Kidney (tissue), 14 donors: ENCODE data around the gene MSI1. TPM values are rescaled to one million over a fixed set of nuclear protein-coding genes. Genes with fewer than 3 reads are reported as not detected.

ENCODE experiments used
- DNase-seq, 5 donors: peaks; one replicate each; pipeline ENCODE4 v3.0.0-alpha.2; 2013 to 2020
- FAIRE-seq: peaks from 2 replicates; lab custom pipeline; 2012; peaks lifted over from hg19 to GRCh38; lab: Jason Lieb, UNC
- H3K27ac ChIP-seq, 2 donors: one replicate each; pipeline ENCODE4 v1.7.0; 2013; ENCODE audit warnings: low read depth in 2 of 2, low read length in 2 of 2, inconsistent platforms in 1 of 2
- H3K27me3 ChIP-seq: one replicate; pipeline ENCODE4 v1.7.1; 2013; ENCODE audit warnings: low read length, inconsistent platforms; ENCODE audit not compliant: control insufficient read depth, insufficient read depth
- H3K36me3 ChIP-seq, 3 donors: one replicate each; pipeline versions ENCODE4 v1.7.0 to v1.7.1; 2013; ENCODE audit warnings: low read length in 3 of 3, control low read depth in 1 of 3, inconsistent platforms in 1 of 3; ENCODE audit not compliant: insufficient read depth in 3 of 3, control insufficient read depth in 2 of 3
- H3K4me1 ChIP-seq, 3 donors: one replicate each; pipeline versions ENCODE4 v1.7.0 to v1.7.1; 2013; ENCODE audit warnings: low read length in 3 of 3, inconsistent platforms in 1 of 3, low read depth in 1 of 3; ENCODE audit not compliant: control insufficient read depth in 2 of 3, insufficient read depth in 2 of 3
- H3K4me3 ChIP-seq, 3 donors: one replicate each; pipeline versions ENCODE4 v1.7.0 to v1.8.1; 2013; ENCODE audit warnings: low read length in 3 of 3, control low read depth in 1 of 3, inconsistent platforms in 1 of 3
- H3K9ac ChIP-seq, 3 donors: one replicate each; pipeline versions ENCODE4 v1.7.0 to v1.7.1; 2013; ENCODE audit warnings: low read length in 3 of 3, control low read depth in 1 of 3, inconsistent platforms in 1 of 3
- H3K9me3 ChIP-seq, 3 donors: one replicate each; pipeline versions ENCODE4 v1.7.0 to v1.7.1; 2013; ENCODE audit warnings: low read length in 3 of 3, control low read depth in 1 of 3, inconsistent platforms in 1 of 3; ENCODE audit not compliant: control insufficient read depth in 2 of 3, insufficient read depth in 1 of 3
- intact Hi-C: fragments of 100-400 bp; cut with DNase I; formaldehyde crosslinking; loops from one replicate; pipeline ENCODE4 v1.11.1; 2022
- polyA plus RNA-seq: library from polyadenylated mRNA; stranded (reverse); fragments of 350-450 nt; fragmentation: Illumina TruSeq; extraction: RNeasy Lipid Tissue Mini Kit (QIAGEN cat#74804); gene quantifications from one replicate; pipeline ENCODE4 v1.2.3, GENCODE V29; 2014; ENCODE audit warnings: low read depth, low replicate concordance; ENCODE audit not compliant: insufficient read depth
- total RNA-seq: library from RNA; stranded (reverse); fragmentation: NEBNext Ultra II Directional; extraction: Animal tissue kit (Norgen Biotek cat#: 25700); gene quantifications from one replicate; pipeline ENCODE4 v1.2.1, GENCODE V29; 2021
- TF ChIP-seq, protein P1 (sequence below): IDR thresholded peaks from 3 replicates; pipeline ENCODE4 v1.5.1; 2012; ENCODE audit warnings: mild to moderate bottlenecking, moderate library complexity, borderline replicate concordance; ENCODE audit not compliant: insufficient read depth; ENCODE audit errors: extremely low read depth
- donor health status: control.
- donor health status: control.
- donor health status: control.
- donor health status: control.
- donor health status: control.
- donor health status: DM: yes; HTN: yes; CAD: no.
- donor health status: Normal renal cell carcinoma (clear cell type).

Gene MSI1
- total and polyA plus RNA-seq, 2 donors from 2014 or later = 0.80 to 1.3 TPM

DNA sequence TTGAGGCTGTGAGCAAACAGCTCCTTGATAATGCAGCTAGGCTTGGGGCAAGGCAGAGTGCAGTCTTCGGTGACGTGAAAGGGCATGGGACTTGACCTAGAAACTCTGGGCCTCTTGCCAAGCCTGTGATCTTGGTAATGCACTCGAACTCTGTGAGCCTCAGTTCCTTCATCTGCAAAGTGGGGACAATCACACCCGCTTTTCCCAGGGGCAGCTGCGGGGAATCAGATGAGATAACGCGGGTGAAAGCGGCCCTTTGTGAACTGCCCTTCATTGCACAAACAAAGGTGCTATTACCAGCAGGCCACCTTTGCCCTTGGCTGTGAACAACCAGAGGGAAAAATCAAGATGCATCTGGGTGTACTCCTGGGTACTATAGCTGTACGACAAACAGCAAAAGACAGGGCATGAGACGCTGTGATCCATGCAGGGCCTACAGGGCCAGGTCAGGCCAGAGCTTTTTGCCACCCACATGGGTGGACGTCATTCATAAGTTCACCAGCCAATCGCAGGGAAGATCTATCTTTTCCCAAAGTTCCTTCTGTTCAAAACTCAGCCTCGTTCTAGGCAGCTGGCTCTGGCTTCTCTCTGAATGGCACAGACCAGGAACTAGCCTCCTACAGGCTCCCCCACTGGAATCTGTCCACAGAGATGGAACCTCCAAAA, 3.2 kb downstream of the MSI1 start:
- no peaks in the 10 kb centered on the region for H3K27me3 ChIP-seq
- intact Hi-C loops = loop anchor here (10.0 kb wide), 1 partner anchor 59 kb away; no protein-coding TSS in a partner anchor
- TF ChIP-seq, protein P1, sequence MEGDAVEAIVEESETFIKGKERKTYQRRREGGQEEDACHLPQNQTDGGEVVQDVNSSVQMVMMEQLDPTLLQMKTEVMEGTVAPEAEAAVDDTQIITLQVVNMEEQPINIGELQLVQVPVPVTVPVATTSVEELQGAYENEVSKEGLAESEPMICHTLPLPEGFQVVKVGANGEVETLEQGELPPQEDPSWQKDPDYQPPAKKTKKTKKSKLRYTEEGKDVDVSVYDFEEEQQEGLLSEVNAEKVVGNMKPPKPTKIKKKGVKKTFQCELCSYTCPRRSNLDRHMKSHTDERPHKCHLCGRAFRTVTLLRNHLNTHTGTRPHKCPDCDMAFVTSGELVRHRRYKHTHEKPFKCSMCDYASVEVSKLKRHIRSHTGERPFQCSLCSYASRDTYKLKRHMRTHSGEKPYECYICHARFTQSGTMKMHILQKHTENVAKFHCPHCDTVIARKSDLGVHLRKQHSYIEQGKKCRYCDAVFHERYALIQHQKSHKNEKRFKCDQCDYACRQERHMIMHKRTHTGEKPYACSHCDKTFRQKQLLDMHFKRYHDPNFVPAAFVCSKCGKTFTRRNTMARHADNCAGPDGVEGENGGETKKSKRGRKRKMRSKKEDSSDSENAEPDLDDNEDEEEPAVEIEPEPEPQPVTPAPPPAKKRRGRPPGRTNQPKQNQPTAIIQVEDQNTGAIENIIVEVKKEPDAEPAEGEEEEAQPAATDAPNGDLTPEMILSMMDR = no peak
- no peak overlapping the region for H3K9ac ChIP-seq
- no peaks in the 10 kb centered on the region for H3K9me3 ChIP-seq
- DNase-seq = no peak
- peaks cover 0 to 3% (median 0%) of the 10 kb centered on the region in 3 donors for H3K4me1 ChIP-seq
- no peak for FAIRE-seq
- no peaks in the 10 kb centered on the region for H3K36me3 ChIP-seq
- no peak overlapping the region for H3K27ac ChIP-seq
- no peak overlapping the region for H3K4me3 ChIP-seq

DNA sequence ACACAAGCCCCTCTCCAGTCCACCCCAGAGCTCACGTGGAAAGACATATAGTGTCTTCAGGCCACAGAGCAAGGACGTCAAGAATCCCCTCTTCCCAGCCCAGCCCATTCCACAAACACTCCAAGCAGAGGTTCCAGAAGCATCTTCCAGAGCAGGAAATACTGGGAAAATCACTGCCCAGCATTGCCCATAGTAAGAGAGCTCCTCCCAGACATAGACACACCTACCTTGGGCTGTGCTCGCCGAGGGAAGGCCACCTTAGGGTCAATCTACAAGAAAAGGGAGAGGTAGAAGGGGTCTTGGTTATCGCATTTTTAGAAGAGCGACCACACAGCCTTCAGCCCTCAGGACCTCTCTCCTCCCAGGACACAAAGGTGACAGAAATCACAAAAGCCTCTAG, 4.5 kb downstream of the MSI1 start:
- TF ChIP-seq, protein P1 = no peak
- Histone ChIP-seq H3K36me3 (no peaks in the 10 kb centered on the region), H3K27ac (no peak overlapping the region), H3K27me3 (no peaks in the 10 kb centered on the region), H3K4me1 (peaks cover 0 to 3% (median 0%) of the 10 kb centered on the region in 3 donors), H3K4me3 (no peak overlapping the region), H3K9me3 (no peaks in the 10 kb centered on the region), H3K9ac (no peak overlapping the region)
- FAIRE-seq (no peak), DNase-seq (no peak)
- intact Hi-C loops = loop anchor here (10.0 kb wide), 1 partner anchor 60 kb away; no protein-coding TSS in a partner anchor

DNA sequence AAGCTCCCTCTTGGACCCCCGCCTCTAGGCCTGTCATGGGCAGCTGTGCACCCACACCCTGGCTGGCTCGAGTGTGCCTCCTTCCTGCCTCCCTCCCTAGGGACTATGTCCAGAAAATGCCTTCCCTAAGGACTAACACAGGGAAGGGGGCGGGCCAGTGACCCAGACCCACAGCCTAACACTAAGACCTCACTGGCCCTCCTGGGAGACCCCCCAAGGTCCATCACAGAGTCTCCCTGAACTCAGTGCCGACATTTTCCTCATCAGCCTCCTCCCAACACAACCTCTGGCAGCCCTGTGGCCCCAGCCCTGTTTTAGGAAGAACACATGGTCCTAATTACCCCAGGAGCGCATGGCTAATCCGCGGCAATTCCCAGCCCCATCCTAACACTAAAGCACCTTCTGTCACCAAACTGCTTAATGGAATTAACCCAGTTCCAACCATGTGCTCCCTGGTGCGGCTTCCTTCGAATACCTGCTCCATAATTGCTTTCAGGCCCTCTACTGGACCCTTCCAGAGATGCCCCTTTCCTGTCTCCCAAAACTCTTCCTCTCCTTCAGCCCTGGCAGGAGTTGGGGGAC, 5.6 kb downstream of the MSI1 start:
- TF ChIP-seq, protein P1 = no peak
- Histone ChIP-seq H3K9me3 (no peaks in the 10 kb centered on the region), H3K27me3 (no peaks in the 10 kb centered on the region), H3K36me3 (no peaks in the 10 kb centered on the region), H3K4me1 (peaks cover 0 to 3% (median 0%) of the 10 kb centered on the region in 3 donors), H3K4me3 (no peak overlapping the region), H3K27ac (no peak overlapping the region), H3K9ac (no peak overlapping the region)
- FAIRE-seq = no peak
- DNase-seq = no peak
- intact Hi-C loops = loop anchor here (10.0 kb wide), 1 partner anchor 61 kb away; no protein-coding TSS in a partner anchor
